Measurements from ENCODE around the gene GPR161. TPM values are rescaled to one million over a fixed set of nuclear protein-coding genes. Genes with fewer than 3 reads are reported as not detected.
A peak's percentile ranks its signal among the peaks of the same experiment; 100 is the strongest.

Gene GPR161
- total and polyA plus RNA-seq, 2 donors from 2014 or later: 1.4 to 4.2 TPM

GRCh38 chr1:168164771-168165170, 28.0 kb upstream of the GPR161 start:
- Histone ChIP-seq H3K36me3 (ENCODE audit: control insufficient read depth in 2 of 3, insufficient read depth in 3 of 3, low read length in 3 of 3) (no peaks in the 10 kb centered on the region), H3K9ac (ENCODE audit: low read length in 3 of 3) (no peak overlapping the region), H3K4me1 (ENCODE audit: control insufficient read depth in 2 of 3, insufficient read depth in 2 of 3, low read depth in 1 of 3, low read length in 3 of 3) (no peaks in the 10 kb centered on the region), H3K27me3 (ENCODE audit: control insufficient read depth, insufficient read depth, low read length) (no peaks in the 10 kb centered on the region), H3K27ac (ENCODE audit: low read depth in 2 of 2, low read length in 2 of 2) (no peak overlapping the region), H3K9me3 (ENCODE audit: control insufficient read depth in 2 of 3, insufficient read depth in 1 of 3, low read length in 3 of 3) (peaks cover 0 to 5% (median 0%) of the 10 kb centered on the region in 3 donors), H3K4me3 (ENCODE audit: low read length in 3 of 3) (no peak overlapping the region)
- TF ChIP-seq CTCF (IDR thresholded peaks at IDR 0.05; ENCODE audit: borderline replicate concordance, extremely low read depth, insufficient read depth): no peak
- intact Hi-C loops (cut with DNase I): no loop called here
- FAIRE-seq (no peak), DNase-seq (no peak)

- FAIRE-seq (no peak), DNase-seq (no peak)
- Histone ChIP-seq H3K27me3 (ENCODE audit: control insufficient read depth, insufficient read depth, low read length) (no peaks in the 10 kb centered on the region), H3K4me3 (ENCODE audit: low read length in 3 of 3) (no peak overlapping the region), H3K36me3 (ENCODE audit: control insufficient read depth in 2 of 3, insufficient read depth in 3 of 3, low read length in 3 of 3) (no peaks in the 10 kb centered on the region), H3K9ac (ENCODE audit: low read length in 3 of 3) (no peak overlapping the region), H3K27ac (ENCODE audit: low read depth in 2 of 2, low read length in 2 of 2) (no peak overlapping the region), H3K9me3 (ENCODE audit: control insufficient read depth in 2 of 3, insufficient read depth in 1 of 3, low read length in 3 of 3) (peaks cover 0 to 5% (median 0%) of the 10 kb centered on the region in 3 donors), H3K4me1 (ENCODE audit: control insufficient read depth in 2 of 3, insufficient read depth in 2 of 3, low read depth in 1 of 3, low read length in 3 of 3) (no peaks in the 10 kb centered on the region)
- intact Hi-C loops (cut with DNase I): no loop called here
- TF ChIP-seq CTCF (IDR thresholded peaks at IDR 0.05; ENCODE audit: borderline replicate concordance, extremely low read depth, insufficient read depth): no peak
These were observed 26.9 kb upstream of the GPR161 start for GRCh38 chr1:168163670-168164069.

GRCh38 chr1:168161459-168161858, 24.7 kb upstream of the GPR161 start:
- no peak for TF ChIP-seq CTCF (IDR thresholded peaks at IDR 0.05; ENCODE audit: borderline replicate concordance, extremely low read depth, insufficient read depth)
- DNase-seq: peak in 2 of 5 donors; percentile 31 to 39
- Histone ChIP-seq H3K9me3 (ENCODE audit: control insufficient read depth in 2 of 3, insufficient read depth in 1 of 3, low read length in 3 of 3) (peaks cover 0 to 14% (median 3%) of the 10 kb centered on the region in 3 donors), H3K4me1 (ENCODE audit: control insufficient read depth in 2 of 3, insufficient read depth in 2 of 3, low read depth in 1 of 3, low read length in 3 of 3) (no peaks in the 10 kb centered on the region), H3K27me3 (ENCODE audit: control insufficient read depth, insufficient read depth, low read length) (no peaks in the 10 kb centered on the region), H3K27ac (ENCODE audit: low read depth in 2 of 2, low read length in 2 of 2) (no peak overlapping the region), H3K9ac (ENCODE audit: low read length in 3 of 3) (no peak overlapping the region), H3K4me3 (ENCODE audit: low read length in 3 of 3) (no peak overlapping the region), H3K36me3 (ENCODE audit: control insufficient read depth in 2 of 3, insufficient read depth in 3 of 3, low read length in 3 of 3) (no peaks in the 10 kb centered on the region)
- intact Hi-C loops (cut with DNase I): no loop called here
- no peak for FAIRE-seq

- Histone ChIP-seq H3K4me3 (ENCODE audit: low read length in 3 of 3) (no peak overlapping the region), H3K36me3 (ENCODE audit: control insufficient read depth in 2 of 3, insufficient read depth in 3 of 3, low read length in 3 of 3) (no peaks in the 10 kb centered on the region), H3K4me1 (ENCODE audit: control insufficient read depth in 2 of 3, insufficient read depth in 2 of 3, low read depth in 1 of 3, low read length in 3 of 3) (no peaks in the 10 kb centered on the region), H3K9ac (ENCODE audit: low read length in 3 of 3) (no peak overlapping the region), H3K27me3 (ENCODE audit: control insufficient read depth, insufficient read depth, low read length) (no peaks in the 10 kb centered on the region), H3K27ac (ENCODE audit: low read depth in 2 of 2, low read length in 2 of 2) (no peak overlapping the region), H3K9me3 (ENCODE audit: control insufficient read depth in 2 of 3, insufficient read depth in 1 of 3, low read length in 3 of 3) (peaks cover 0 to 14% (median 3%) of the 10 kb centered on the region in 3 donors)
- intact Hi-C loops (cut with DNase I): no loop called here
- no peak for TF ChIP-seq CTCF (IDR thresholded peaks at IDR 0.05; ENCODE audit: borderline replicate concordance, extremely low read depth, insufficient read depth)
- no peak for FAIRE-seq
- no peak for DNase-seq
These were observed 23.2 kb upstream of the GPR161 start for GRCh38 chr1:168159979-168160378.
